Neural progenitor cell (in vitro differentiated cells): Measurements from ENCODE around the gene SIRPB1. TPM values are rescaled to one million over a fixed set of nuclear protein-coding genes. Genes with fewer than 3 reads are reported as not detected.

Source experiments
- DNase-seq: peaks from one replicate; pipeline ENCODE4 v3.0.0-alpha.2; 2016; ENCODE audit warnings: low spot score
- H2AFZ ChIP-seq: fragments of 200-600 bp; sonication (generic); replicated peaks from 2 replicates; pipeline ENCODE4 v1.6.1; 2016; ENCODE audit warnings: antibody characterized with exemption
- H3F3A ChIP-seq: fragments of 200-600 bp; sonication (generic); 2 replicates; pipeline ENCODE4 v1.6.1; 2016; ENCODE audit warnings: antibody characterized with exemption, low read depth
- H3K27ac ChIP-seq: fragments of 200-600 bp; sonication (generic); 2 replicates; pipeline ENCODE4 v1.5.1; 2016; ENCODE audit warnings: mild to moderate bottlenecking
- H3K27me3 ChIP-seq: fragments of 200-600 bp; sonication (generic); 2 replicates; pipeline ENCODE4 v1.6.1; 2016; ENCODE audit warnings: mild to moderate bottlenecking, moderate library complexity
- H3K36me3 ChIP-seq: fragments of 200-600 bp; sonication (generic); 2 replicates; pipeline ENCODE4 v1.5.1; 2016
- H3K4me1 ChIP-seq: fragments of 200-600 bp; sonication (generic); 2 replicates; pipeline ENCODE4 v1.6.1; 2016; ENCODE audit warnings: mixed run types
- H3K4me2 ChIP-seq: fragments of 200-600 bp; sonication (generic); 2 replicates; pipeline ENCODE4 v1.6.1; 2016
- H3K4me3 ChIP-seq: fragments of 200-600 bp; sonication (generic); 2 replicates; pipeline ENCODE4 v1.5.1; 2016
- H3K79me2 ChIP-seq: fragments of 200-600 bp; sonication (generic); 2 replicates; pipeline ENCODE4 v1.6.1; 2016; ENCODE audit warnings: low read depth
- H3K9ac ChIP-seq: fragments of 200-600 bp; sonication (generic); 2 replicates; pipeline ENCODE4 v1.6.1; 2016
- H3K9me3 ChIP-seq: fragments of 200-600 bp; sonication (generic); 2 replicates; pipeline ENCODE4 v1.5.1; 2016; ENCODE audit warnings: low read depth
- H4K20me1 ChIP-seq: fragments of 200-600 bp; sonication (generic); 2 replicates; pipeline ENCODE4 v1.6.1; 2016; ENCODE audit warnings: low read depth
- H3K27ac Mint-ChIP-seq: 3 replicates; pipeline ENCODE4 v1.8.0; 2021; ENCODE audit warnings: mixed read lengths
- H3K27me3 Mint-ChIP-seq: 2 replicates; pipeline ENCODE4 v1.8.0; 2022; ENCODE audit warnings: low read depth, mild to moderate bottlenecking, inconsistent platforms, moderate library complexity, mixed read lengths; ENCODE audit not compliant: insufficient read depth
- H3K36me3 Mint-ChIP-seq: 3 replicates; pipeline ENCODE4 v1.8.0; 2021; ENCODE audit warnings: mixed read lengths
- H3K4me1 Mint-ChIP-seq: 3 replicates; pipeline ENCODE4 v1.8.0; 2021; ENCODE audit warnings: mixed read lengths
- H3K4me3 Mint-ChIP-seq: 3 replicates; pipeline ENCODE4 v1.8.0; 2021; ENCODE audit warnings: mild to moderate bottlenecking, moderate library complexity, mixed read lengths
- H3K9me3 Mint-ChIP-seq: 3 replicates; pipeline ENCODE4 v1.8.0; 2020; ENCODE audit warnings: mixed read lengths
- CTCF ChIP-seq: fragments of 200-600 bp; sonication (generic); IDR thresholded peaks from 2 replicates; pipeline ENCODE4 v1.5.1; 2017; ENCODE audit warnings: antibody characterized with exemption, mild to moderate bottlenecking
- EZH2 ChIP-seq: fragments of 200-600 bp; sonication (generic); IDR thresholded peaks from 2 replicates; pipeline ENCODE4 v1.6.1; 2017; ENCODE audit warnings: antibody characterized with exemption, mild to moderate bottlenecking, moderate library complexity
- EZH2phosphoT487 ChIP-seq: fragments of 200-600 bp; sonication (generic); IDR thresholded peaks from 2 replicates; pipeline ENCODE4 v1.6.1; 2017; ENCODE audit warnings: antibody characterized with exemption
- total RNA-seq: library from RNA; depleted of rRNA; stranded (reverse); fragments of >200 nt; gene quantifications from 2 replicates; pipeline ENCODE4 v1.2.3, GENCODE V29; 2015; ENCODE audit warnings: low replicate concordance

SIRPB1 gene
- total RNA-seq, 1 donor from 2014 or later = not detected

DNA sequence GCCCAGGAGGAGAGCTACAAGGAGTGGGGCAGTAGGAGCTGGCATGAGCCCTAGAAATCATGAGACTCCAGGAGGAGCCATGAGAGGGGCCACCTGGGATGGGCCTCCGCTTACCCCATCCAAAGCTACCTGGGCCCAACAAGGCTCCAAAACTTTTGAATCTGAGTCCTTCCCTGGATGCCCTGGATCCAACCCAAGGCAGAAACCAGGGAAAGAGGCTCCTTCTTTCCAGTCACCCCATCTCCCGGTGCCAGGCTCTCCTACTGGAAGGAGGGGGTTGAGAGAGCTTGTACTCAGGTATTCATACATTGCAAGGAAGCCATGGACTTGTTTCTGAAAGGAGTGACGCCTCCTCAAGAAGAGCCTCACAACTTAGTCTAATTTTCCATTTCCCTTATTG lies 45.5 kb upstream of the SIRPB1 start:
- Histone ChIP-seq H3K36me3 (no peaks in the 10 kb centered on the region), H3K79me2 (no peaks in the 10 kb centered on the region), H3K4me2 (no peak overlapping the region), H3K4me1 (no peaks in the 10 kb centered on the region), H3K4me3 (no peak overlapping the region), H4K20me1 (no peaks in the 10 kb centered on the region), H3F3A (no peaks in the 10 kb centered on the region), H3K9ac (no peak overlapping the region), H3K27ac (no peak overlapping the region), H3K9me3 (no peaks in the 10 kb centered on the region), H3K27me3 (peaks cover 49% of the 10 kb centered on the region), H2AFZ (no peak overlapping the region)
- peaks cover 18% of the 10 kb centered on the region for H3K4me1 Mint-ChIP-seq
- H3K36me3 Mint-ChIP-seq = no peaks in the 10 kb centered on the region
- H3K27ac Mint-ChIP-seq = no peak overlapping the region
- H3K9me3 Mint-ChIP-seq = peaks cover 2% of the 10 kb centered on the region
- no peak for TF ChIP-seq EZH2phosphoT487
- TF ChIP-seq EZH2 = no peak
- no peak for TF ChIP-seq CTCF
- peaks cover 4% of the 10 kb centered on the region for H3K27me3 Mint-ChIP-seq
- DNase-seq = no peak
- no peak overlapping the region for H3K4me3 Mint-ChIP-seq

- H3K9me3 Mint-ChIP-seq = peaks cover 2% of the 10 kb centered on the region
Observed at GRCh38 chr20:1664911-1665310, 45.1 kb upstream of the SIRPB1 start.

GRCh38 chr20:1663917-1664316 lies 44.1 kb upstream of the SIRPB1 start:
- Histone ChIP-seq H3K36me3 (no peaks in the 10 kb centered on the region), H3K27ac (no peak overlapping the region), H3K27me3 (peaks cover 49% of the 10 kb centered on the region), H3K4me1 (no peaks in the 10 kb centered on the region), H3F3A (no peaks in the 10 kb centered on the region), H3K9ac (no peak overlapping the region), H4K20me1 (no peaks in the 10 kb centered on the region), H3K4me3 (no peak overlapping the region), H3K4me2 (no peak overlapping the region), H3K79me2 (no peaks in the 10 kb centered on the region), H3K9me3 (no peaks in the 10 kb centered on the region), H2AFZ (no peak overlapping the region)
- Mint-ChIP-seq H3K9me3 (peaks cover 2% of the 10 kb centered on the region), H3K4me1 (peaks cover 6% of the 10 kb centered on the region), H3K27ac (no peak overlapping the region), H3K36me3 (no peaks in the 10 kb centered on the region), H3K4me3 (no peak overlapping the region), H3K27me3 (peaks cover 3% of the 10 kb centered on the region)
- DNase-seq = no peak
- no peak for TF ChIP-seq EZH2
- TF ChIP-seq EZH2phosphoT487 = no peak
- no peak for TF ChIP-seq CTCF

More at GRCh38 chr20:1664911-1665310, 45.1 kb upstream of the SIRPB1 start:
- Mint-ChIP-seq H3K27ac (no peak overlapping the region), H3K36me3 (no peaks in the 10 kb centered on the region), H3K4me1 (peaks cover 16% of the 10 kb centered on the region), H3K4me3 (no peak overlapping the region), H3K27me3 (peaks cover 4% of the 10 kb centered on the region)
- no peaks in the 10 kb centered on the region for H3K4me1 ChIP-seq
- no peaks in the 10 kb centered on the region for H3K36me3 ChIP-seq
- H3K4me2 ChIP-seq = no peak overlapping the region
- no peaks in the 10 kb centered on the region for H3K79me2 ChIP-seq
- TF ChIP-seq EZH2phosphoT487 = no peak
- TF ChIP-seq EZH2 = no peak
- TF ChIP-seq CTCF = no peak
- H3K9ac ChIP-seq = no peak overlapping the region
- no peak for DNase-seq
- no peaks in the 10 kb centered on the region for H4K20me1 ChIP-seq
- H3K27me3 ChIP-seq = peaks cover 49% of the 10 kb centered on the region
- no peak overlapping the region for H3K27ac ChIP-seq
- H3K4me3 ChIP-seq = no peak overlapping the region
- H3K9me3 ChIP-seq = no peaks in the 10 kb centered on the region
- H2AFZ ChIP-seq = no peak overlapping the region
- H3F3A ChIP-seq = no peaks in the 10 kb centered on the region
